Heart right ventricle (tissue), 16 donors: ENCODE results near the gene PRR19. TPM values are rescaled to one million over a fixed set of nuclear protein-coding genes. Genes with fewer than 3 reads are reported as not detected.

Source experiments
- ATAC-seq, 8 donors: fragments of 200-7000 bp; cut with Tn5 transposase; one replicate each; pipeline ENCODE4 v1.9.1; 2020; ENCODE audit warnings: mild to moderate bottlenecking in 8 of 8, moderate library complexity in 8 of 8, moderate number of reproducible peaks in 1 of 8
- DNase-seq, 2 donors: peaks; one replicate each; pipeline ENCODE4 v3.0.0-alpha.2; 2020
- H3K27ac ChIP-seq, 10 donors: fragments of 200-600 bp; sonication (generic) in 2 of 10; one replicate each; pipeline versions ENCODE4 v1.5.0 to v1.8.0; 2020 to 2022; ENCODE audit warnings: mild to moderate bottlenecking in 3 of 10
- H3K27me3 ChIP-seq, 7 donors: fragments of 200-600 bp; one replicate each; pipeline ENCODE4 v1.8.0; 2021 to 2022; ENCODE audit warnings: mild to moderate bottlenecking in 2 of 7
- H3K36me3 ChIP-seq, 9 donors: fragments of 200-600 bp; sonication (generic) in 1 of 9; one replicate each; pipeline versions ENCODE4 v1.5.0 to v1.8.0; 2020 to 2022; ENCODE audit warnings: mild to moderate bottlenecking in 2 of 9
- H3K4me1 ChIP-seq, 9 donors: fragments of 200-600 bp; sonication (generic) in 1 of 9; one replicate each; pipeline versions ENCODE4 v1.5.0 to v1.8.0; 2020 to 2022; ENCODE audit warnings: mild to moderate bottlenecking in 4 of 9
- H3K4me3 ChIP-seq, 10 donors: fragments of 200-600 bp; sonication (generic) in 2 of 10; one replicate each; pipeline versions ENCODE4 v1.5.0 to v1.8.0; 2020 to 2022; ENCODE audit warnings: mild to moderate bottlenecking in 7 of 10, moderate library complexity in 2 of 10
- H3K9me3 ChIP-seq, 11 donors: fragments of 200-600 bp in 10 of 11; sonication (generic) in 2 of 11; one replicate each; pipeline versions ENCODE4 v1.5.0 to v1.8.0; 2013 to 2022; ENCODE audit warnings: mild to moderate bottlenecking in 2 of 11, control low read depth in 1 of 11, moderate library complexity in 1 of 11
- CTCF ChIP-seq, 9 donors: fragments of 200-600 bp; sonication (generic) in 2 of 9; IDR thresholded peaks; one replicate each; pipeline versions ENCODE4 v1.5.0 to v1.8.0; 2021 to 2022; ENCODE audit warnings: antibody characterized with exemption in 9 of 9, mild to moderate bottlenecking in 5 of 9, moderate library complexity in 1 of 9
- WGBS, 2 donors: extraction: QIAGEN DNeasy Blood & Tissue Kit; methylation state at CpG; one replicate each; pipeline ENCODE4 v1.1.7; 2013; ENCODE audit warnings: inconsistent platforms in 1 of 2; 5-methylcytosine and 5-hydroxymethylcytosine counted together
- intact Hi-C, 10 donors: fragments of 100-400 bp; cut with DNase I; formaldehyde crosslinking; loops; one replicate each; pipeline versions ENCODE4 v1.11.1 to v1.14.2; 2022
- polyA plus RNA-seq, 2 donors: library from polyadenylated mRNA; stranded (reverse); fragments of 200-250 nt; gene quantifications; one replicate each; pipeline ENCODE4 v1.2.3, GENCODE V29; 2013
- total RNA-seq, 10 donors: library from RNA; stranded (reverse); fragmentation: NEBNext Ultra II Directional in 3 of 10; extraction: Animal tissue kit (Norgen Biotek cat#: 25700) in 3 of 10; gene quantifications; one replicate each; pipeline versions ENCODE4 v1.2.1 to v1.2.4, GENCODE V29; 2021 to 2023
- donor health status: Arrhythmogenic right ventricular cardiomyopathy.
- donor health status: ischemic (EF 13 %, LVEDD 7.1; RV severe dilation, severe dysfunction).
- donor health status: healthy with polysubstance abuse.
- donor health status: DM: no; HTN: yes; CAD: no.
- donor health status: DM: no; HTN: no; CAD: no.
- donor health status: ischemic (EF 25% LVEDD 6.9; RV normal size, moderate dysfunction).
- donor health status: ischemic (EF 25% LVEDD 5.7; RV mildly dilated, moderate dysfunction).
- donor health status: healthy.
- donor health status: DM: yes; HTN: yes; CAD: no.
- donor health status: Ischemic cardiomyopathy.
- donor health status: ischemic (EF 35%, LVEDD 5.7; RV mildly dilated, moderate dysfunction).
- donor health status: nonischemic (EF 11% LVEDD 7.7; RV severe dilation, severe dysfunction).
- donor health status: DM: yes; HTN: yes; CAD: no.
- donor health status: PGD.
- donor health status: ischemic (EF 29% LVEDD 5.4; RV normal size, mild dysfunction).
- donor health status: nonischemic (EF 23%, LVEDD 6.1; RV moderate dilation, normal function).

The PRR19 gene
- total and polyA plus RNA-seq, 12 donors, result 0.16 to 0.21 (median 0.18) TPM; not detected in 7

GRCh38 chr19:42287827-42288107, 14.2 kb upstream of the PRR19 start:
- DNase-seq, result no peak
- no peak for TF ChIP-seq CTCF (IDR thresholded peaks at IDR 0.05)

GRCh38 chr19:42288387-42288786, 13.5 kb upstream of the PRR19 start:
- Histone ChIP-seq H3K36me3 (peaks cover 0 to 68% (median 56%) of the 10 kb centered on the region in 9 donors), H3K4me1 (peaks cover 18 to 29% (median 26%) of the 10 kb centered on the region in 9 donors), H3K9me3 (no peaks in the 10 kb centered on the region), H3K27me3 (no peaks in the 10 kb centered on the region), H3K27ac (no peak overlapping the region), H3K4me3 (no peak overlapping the region)
- intact Hi-C loops, result no loop called here
- TF ChIP-seq CTCF (IDR thresholded peaks at IDR 0.05), result no peak
- DNase-seq, result no peak
- WGBS, 2 donors, result 89 to 93% methylated on average over 4 of the region's 4 CpGs
- ATAC-seq, result no peak

More at GRCh38 chr19:42287827-42288107, 14.2 kb upstream of the PRR19 start:
- H3K27me3 ChIP-seq, result no peaks in the 10 kb centered on the region
- intact Hi-C loops, result no loop called here
- peaks cover 19 to 36% (median 32%) of the 10 kb centered on the region in 9 donors for H3K4me1 ChIP-seq
- WGBS, 2 donors, result 91% methylated on average over 10 of the region's 10 CpGs
- H3K36me3 ChIP-seq, result peaks cover 0 to 62% (median 56%) of the 10 kb centered on the region in 9 donors
- ATAC-seq, result no peak
- no peaks in the 10 kb centered on the region for H3K9me3 ChIP-seq
- no peak overlapping the region for H3K27ac ChIP-seq
- H3K4me3 ChIP-seq, result no peak overlapping the region

GRCh38 chr19:42288881-42289555, 12.9 kb upstream of the PRR19 start:
- 89 to 91% methylated on average over 22 of the region's 22 CpGs for WGBS, 2 donors
- intact Hi-C loops, result no loop called here

GRCh38 chr19:42289556-42290041, 12.3 kb upstream of the PRR19 start:
- intact Hi-C loops, result loop anchor here in 3 of 10 donors (5.0 to 10.0 kb wide), 2 partner anchors 42 to 155 kb away; partner anchors contain the start of gene POU2F2 (in 1 of the 3)
- H3K9me3 ChIP-seq, result no peaks in the 10 kb centered on the region
- WGBS, 2 donors, result 87% methylated on average over 8 of the region's 8 CpGs
- H3K4me1 ChIP-seq, result peaks cover 18 to 26% (median 25%) of the 10 kb centered on the region in 9 donors
- no peak for TF ChIP-seq CTCF (IDR thresholded peaks at IDR 0.05)
- DNase-seq (no peak), ATAC-seq (no peak)
- peaks cover 0 to 80% (median 65%) of the 10 kb centered on the region in 9 donors for H3K36me3 ChIP-seq
- H3K4me3 ChIP-seq, result no peak overlapping the region
- no peak overlapping the region for H3K27ac ChIP-seq
- no peaks in the 10 kb centered on the region for H3K27me3 ChIP-seq

More at GRCh38 chr19:42288881-42289555, 12.9 kb upstream of the PRR19 start:
- peak in 1 of 2 donors; percentile 4 for DNase-seq
- Histone ChIP-seq H3K36me3 (peaks cover 0 to 74% (median 60%) of the 10 kb centered on the region in 9 donors), H3K27ac (no peak overlapping the region), H3K9me3 (no peaks in the 10 kb centered on the region), H3K4me3 (no peak overlapping the region), H3K4me1 (peaks cover 18 to 27% (median 25%) of the 10 kb centered on the region in 9 donors), H3K27me3 (no peaks in the 10 kb centered on the region)
- no peak for TF ChIP-seq CTCF (IDR thresholded peaks at IDR 0.05)
- ATAC-seq, result no peak
